ENCODE data around the gene SUCLG1.

SUCLG1 gene

DNA sequence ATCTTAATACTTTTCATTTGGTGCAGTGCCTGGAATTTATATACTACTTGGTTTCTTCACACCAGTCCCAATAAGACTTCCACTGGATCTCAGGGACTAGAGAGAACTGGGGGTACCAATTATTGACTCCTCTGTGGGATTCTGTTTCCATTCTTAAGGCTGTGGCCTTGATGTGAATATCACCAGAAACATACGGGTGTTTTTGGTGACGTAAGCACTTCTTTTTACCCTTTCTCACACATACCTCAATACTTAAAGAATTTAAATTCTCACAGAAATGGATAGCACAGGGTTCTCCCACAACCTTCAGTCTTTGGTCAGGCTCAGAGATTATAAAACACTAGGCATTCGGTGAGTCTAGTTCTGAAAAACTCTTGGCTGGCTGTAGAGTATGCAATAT lies 84.1 kb downstream of the SUCLG1 start:
- Mint-ChIP-seq H3K27ac (no peak overlapping the region), H3K4me1 (ENCODE audit: low read depth) (no peaks in the 10 kb centered on the region), H3K4me3 (no peak overlapping the region), H3K9me3 (no peaks in the 10 kb centered on the region), H3K36me3 (ENCODE audit: low read depth) (no peaks in the 10 kb centered on the region), H3K27me3 (peaks cover 12% of the 10 kb centered on the region)
- no peak for DNase-seq

GRCh38 chr2:84373866-84374265 lies 85.2 kb downstream of the SUCLG1 start:
- Mint-ChIP-seq H3K4me3 (no peak overlapping the region), H3K9me3 (no peaks in the 10 kb centered on the region), H3K4me1 (ENCODE audit: low read depth) (no peaks in the 10 kb centered on the region), H3K36me3 (ENCODE audit: low read depth) (no peaks in the 10 kb centered on the region), H3K27me3 (peaks cover 12% of the 10 kb centered on the region), H3K27ac (no peak overlapping the region)
- no peak for DNase-seq
